GM19467 (cell line): Measurements from ENCODE around the gene GALNT12.

Source experiments
- ATAC-seq: cut with Tn5 transposase; IDR thresholded peaks from one replicate; pipeline ENCODE4 v1.9.1; 2021; ENCODE audit warnings: mild to moderate bottlenecking, moderate library complexity; ENCODE audit not compliant: unreplicated experiment

Gene GALNT12

GRCh38 chr9:98807070-98807813 lies at the start of gene GALNT12:
TSS of gene GALNT12 (plus strand) at chr9:98807670. CDS start at chr9:98807699, 29 bp downstream.
- ATAC-seq = no peak

GRCh38 chr9:98760231-98760630 lies 47.2 kb upstream of the GALNT12 start:
- no peak for ATAC-seq

GRCh38 chr9:98763986-98764745 lies 43.3 kb upstream of the GALNT12 start:
- no peak for ATAC-seq

- no peak for ATAC-seq
Observed at GRCh38 chr9:98765256-98765655, 42.2 kb upstream of the GALNT12 start.

GRCh38 chr9:98766586-98766985 lies 40.9 kb upstream of the GALNT12 start:
- ATAC-seq = no peak

GRCh38 chr9:98767196-98767595 lies 40.3 kb upstream of the GALNT12 start:
- no peak for ATAC-seq

GRCh38 chr9:98767915-98768314 lies 39.6 kb upstream of the GALNT12 start:
- ATAC-seq = no peak

- ATAC-seq = no peak
Observed at GRCh38 chr9:98768344-98768743, 39.1 kb upstream of the GALNT12 start.

GRCh38 chr9:98770717-98771116 lies 36.8 kb upstream of the GALNT12 start:
- ATAC-seq = no peak

GRCh38 chr9:98771209-98771874 lies 36.1 kb upstream of the GALNT12 start:
- ATAC-seq = no peak

GRCh38 chr9:98772364-98773155 lies 34.9 kb upstream of the GALNT12 start:
- ATAC-seq = no peak

GRCh38 chr9:98773721-98774120 lies 33.7 kb upstream of the GALNT12 start:
- ATAC-seq = no peak

- no peak for ATAC-seq
Observed at GRCh38 chr9:98774746-98775145, 32.7 kb upstream of the GALNT12 start.

GRCh38 chr9:98775831-98776441 lies 31.5 kb upstream of the GALNT12 start:
- no peak for ATAC-seq

- no peak for ATAC-seq
Observed at GRCh38 chr9:98777618-98778017, 29.9 kb upstream of the GALNT12 start.

GRCh38 chr9:98778251-98778650 lies 29.2 kb upstream of the GALNT12 start:
- ATAC-seq = no peak

- no peak for ATAC-seq
Observed at GRCh38 chr9:98778711-98779530, 28.5 kb upstream of the GALNT12 start.

GRCh38 chr9:98780059-98780749 lies 27.3 kb upstream of the GALNT12 start:
- no peak for ATAC-seq
